GM19193 (cell line): ENCODE results near the gene KPNA4.

Experiments used
- POLR2A ChIP-seq: IDR thresholded peaks from 4 replicates; pipeline ENCODE4 v1.6.1; 2011; ENCODE audit not compliant: insufficient read depth, insufficient read length; ENCODE audit errors: extremely low read depth

Gene KPNA4

DNA sequence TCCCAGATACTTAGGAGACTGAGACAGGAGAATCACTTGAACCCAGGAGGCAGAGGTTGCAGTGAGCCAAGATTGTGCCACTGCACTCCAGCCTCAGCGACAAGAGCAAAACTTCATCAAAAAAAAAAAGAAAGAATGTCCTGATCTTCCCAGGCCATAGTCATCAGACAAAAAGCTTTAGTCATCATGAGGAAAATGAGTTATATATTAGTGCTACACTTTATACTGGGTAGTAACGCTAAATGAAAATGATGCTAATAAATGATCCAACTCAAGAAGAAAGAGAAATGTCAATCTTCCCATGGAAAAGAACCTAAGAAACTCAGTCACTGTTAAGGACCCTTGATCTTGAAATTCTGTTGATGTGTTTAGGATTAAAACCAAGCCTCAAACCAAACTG is 89.5 kb downstream of the KPNA4 start:
- no peak for TF ChIP-seq POLR2A

DNA sequence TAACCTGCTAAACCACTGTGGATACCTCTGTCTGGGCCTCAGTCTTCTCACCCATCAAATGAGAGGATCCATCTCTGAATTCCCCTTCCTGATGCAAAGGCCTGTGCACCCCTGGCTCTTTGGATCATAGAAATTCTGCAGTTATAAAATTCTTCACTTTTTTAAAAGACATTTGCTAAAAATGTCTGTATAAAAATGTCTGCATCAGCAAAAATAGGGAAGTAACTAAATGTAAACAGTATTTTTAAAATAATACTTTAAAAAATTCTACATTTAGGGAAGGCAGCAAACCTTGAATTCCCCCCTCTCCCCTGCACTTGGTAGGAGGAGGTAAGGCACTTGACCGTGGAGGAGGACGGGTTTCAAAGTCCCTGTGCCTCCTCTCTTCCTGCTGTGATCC is 90.2 kb downstream of the KPNA4 start:
- no peak for TF ChIP-seq POLR2A

DNA sequence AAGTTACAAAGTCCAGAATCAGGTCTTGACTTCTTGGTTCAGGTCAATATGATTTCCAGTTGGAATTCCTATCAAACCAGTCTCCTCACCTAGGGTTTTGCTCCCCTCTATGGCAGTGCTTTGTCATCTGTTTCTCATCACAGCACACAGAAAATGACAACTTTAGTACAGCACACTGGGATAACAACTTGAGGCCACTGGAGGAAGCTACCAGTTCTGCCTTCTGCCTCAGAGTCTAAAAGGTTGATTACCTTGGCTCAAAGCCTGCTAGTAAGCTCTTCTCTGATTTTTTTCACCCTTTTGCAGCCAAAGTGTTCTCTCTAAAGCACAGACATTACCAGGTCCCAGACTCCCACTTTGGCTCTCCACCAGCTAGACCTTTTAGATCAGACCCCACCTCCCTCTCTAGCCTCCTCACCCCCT is 90.9 kb downstream of the KPNA4 start:
- TF ChIP-seq POLR2A, result no peak

DNA sequence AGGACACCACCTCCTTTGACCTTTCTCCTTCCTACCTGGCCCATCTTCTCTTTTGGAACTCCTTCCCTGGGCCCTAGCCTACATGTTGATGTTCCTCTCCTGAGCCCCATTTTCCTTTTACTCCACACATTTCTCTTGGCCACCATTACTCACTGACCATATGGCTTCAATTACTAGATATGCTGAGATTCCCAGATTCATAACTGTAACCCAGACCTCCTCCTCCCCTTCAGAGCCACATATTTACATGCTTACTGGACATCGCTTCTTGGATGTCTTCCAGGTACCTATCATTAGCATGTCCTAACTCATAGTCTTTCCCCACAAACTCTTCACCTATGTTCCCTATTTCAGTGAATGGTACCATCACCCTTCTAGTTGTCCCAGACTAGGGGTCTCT is 91.4 kb downstream of the KPNA4 start:
- TF ChIP-seq POLR2A, result no peak

DNA sequence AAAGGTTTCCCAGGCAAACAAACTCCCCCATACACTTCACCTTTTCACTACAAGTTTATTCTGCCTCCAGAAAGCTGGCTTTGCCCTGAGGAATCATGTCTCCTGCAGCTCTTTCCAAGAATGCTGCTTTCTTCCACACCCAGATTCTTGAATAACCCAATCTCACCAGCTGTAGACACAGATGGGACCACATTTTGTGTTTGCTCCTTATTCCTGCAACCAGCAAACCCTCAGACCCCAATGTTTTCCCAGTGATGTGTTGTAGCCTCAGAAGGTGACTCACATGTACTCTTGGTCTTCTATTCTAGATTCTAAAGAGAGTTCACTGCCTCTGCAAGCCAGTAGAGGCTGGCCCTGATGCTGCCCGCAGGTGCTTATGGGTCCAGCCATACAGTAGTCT is 92.2 kb downstream of the KPNA4 start:
- TF ChIP-seq POLR2A, result no peak

DNA sequence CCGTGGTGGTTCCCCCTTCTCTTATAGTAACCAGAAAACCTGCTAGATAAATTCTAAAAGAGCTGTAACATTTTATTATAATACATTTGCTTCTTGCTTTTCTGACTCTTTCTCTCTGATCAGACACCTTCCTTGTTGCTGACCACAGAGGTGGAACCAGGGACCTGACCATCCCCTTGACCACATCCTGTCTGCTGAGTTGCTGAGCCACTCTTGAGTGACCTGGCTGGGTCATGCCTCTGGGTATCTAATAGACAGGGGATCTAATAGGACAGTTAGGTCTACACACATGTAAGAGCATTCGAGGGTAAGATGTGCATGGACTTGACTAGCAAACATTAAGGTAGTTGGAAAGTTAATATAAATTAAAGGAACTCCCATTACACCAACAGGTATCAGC is 93.0 kb downstream of the KPNA4 start:
- no peak for TF ChIP-seq POLR2A

DNA sequence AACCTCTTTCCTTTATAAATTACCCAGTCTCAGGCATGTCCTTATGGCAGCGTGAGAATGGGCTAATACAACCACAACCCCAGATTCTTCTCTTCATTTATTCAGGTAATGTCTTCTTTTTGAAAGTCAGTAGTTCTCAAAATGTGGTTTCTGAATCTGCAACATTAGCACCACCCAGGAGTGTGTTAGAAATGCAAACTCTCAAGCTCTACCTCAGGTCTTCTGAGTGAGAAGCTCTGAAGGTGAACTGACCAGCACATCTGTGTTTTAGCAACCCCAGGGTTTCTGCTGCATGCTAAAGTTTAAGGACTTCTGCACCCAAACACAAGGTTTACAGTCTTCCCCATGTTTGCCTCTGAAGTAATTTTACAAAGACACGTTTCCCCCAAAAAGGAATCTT is 93.5 kb downstream of the KPNA4 start:
- TF ChIP-seq POLR2A, result no peak

DNA sequence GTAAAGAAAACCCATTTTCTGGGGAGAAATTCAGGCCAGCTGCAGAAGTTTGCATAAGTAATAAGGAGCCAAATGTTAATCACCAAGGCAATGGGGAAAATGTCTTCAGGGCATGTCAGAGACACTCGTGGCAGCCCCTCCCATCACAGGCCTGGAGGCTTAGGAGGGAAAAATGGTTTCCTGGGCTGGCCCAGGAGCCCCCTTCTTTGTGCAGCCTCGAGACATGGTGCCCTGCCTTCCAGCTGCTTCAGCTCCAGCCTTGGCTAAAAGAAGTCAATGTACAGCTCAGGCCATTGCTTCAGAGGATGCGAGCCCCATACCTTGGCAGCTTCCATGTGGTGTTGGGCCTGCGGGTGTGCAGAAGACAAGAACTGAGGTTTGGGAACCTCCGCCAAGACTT is 95.2 kb downstream of the KPNA4 start:
- TF ChIP-seq POLR2A, result no peak

DNA sequence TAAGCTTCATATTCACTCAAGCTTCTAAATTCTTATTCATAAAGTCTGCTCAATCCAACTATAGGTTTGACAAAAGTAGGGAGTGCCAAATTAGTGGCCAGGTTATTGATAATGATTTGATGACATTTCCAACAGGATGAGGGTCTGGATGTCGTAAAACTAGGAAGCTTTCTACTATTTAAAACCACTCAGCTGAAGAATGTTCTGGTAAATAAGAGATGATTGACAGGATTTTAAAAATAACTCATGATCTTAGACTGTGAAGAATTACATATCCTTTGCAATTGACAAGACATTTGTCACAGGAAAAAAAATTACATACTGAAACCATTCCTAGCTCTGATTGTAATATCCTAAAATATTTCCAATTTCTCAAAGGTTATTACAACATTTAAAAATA is 100.4 kb downstream of the KPNA4 start:
- TF ChIP-seq POLR2A, result no peak

DNA sequence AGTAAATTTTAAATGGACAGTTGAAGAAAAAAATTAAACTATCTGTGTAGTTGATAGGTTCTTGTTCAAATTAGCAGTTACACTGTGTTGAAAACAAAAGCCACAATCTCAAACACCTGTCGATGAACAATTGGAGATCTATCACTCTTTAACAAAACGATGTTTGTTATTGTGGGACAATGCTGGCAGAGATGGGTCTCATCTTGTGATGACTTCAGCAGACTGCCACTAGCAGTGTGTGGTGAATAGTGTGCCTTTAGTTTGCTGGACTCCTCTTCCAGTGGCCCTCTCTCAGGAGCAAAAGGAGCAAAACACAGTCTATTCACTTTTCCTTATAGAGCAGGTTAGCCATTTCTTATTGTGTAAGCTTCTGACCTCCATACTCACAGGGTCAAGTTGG is 101.0 kb downstream of the KPNA4 start:
- no peak for TF ChIP-seq POLR2A

DNA sequence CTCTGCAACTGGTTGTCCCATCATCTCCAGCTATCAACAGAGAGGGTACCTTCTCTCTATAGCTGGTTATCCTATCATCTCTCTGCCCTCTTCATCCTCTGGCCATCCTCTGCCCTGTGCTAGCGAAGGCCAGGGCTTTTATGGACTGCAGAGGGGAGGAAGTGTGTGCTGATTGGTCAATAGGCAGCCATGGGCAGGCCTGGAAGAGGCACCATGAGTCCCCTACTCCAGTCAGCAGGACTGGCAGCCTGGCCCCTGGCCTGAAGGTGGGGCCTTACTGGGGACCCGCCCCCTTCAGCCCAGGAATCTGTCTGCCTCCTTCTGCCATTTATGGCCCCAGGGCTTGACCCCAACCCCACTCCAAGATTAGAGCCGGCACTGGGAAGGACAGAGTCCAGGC is 105.3 kb downstream of the KPNA4 start:
- no peak for TF ChIP-seq POLR2A

DNA sequence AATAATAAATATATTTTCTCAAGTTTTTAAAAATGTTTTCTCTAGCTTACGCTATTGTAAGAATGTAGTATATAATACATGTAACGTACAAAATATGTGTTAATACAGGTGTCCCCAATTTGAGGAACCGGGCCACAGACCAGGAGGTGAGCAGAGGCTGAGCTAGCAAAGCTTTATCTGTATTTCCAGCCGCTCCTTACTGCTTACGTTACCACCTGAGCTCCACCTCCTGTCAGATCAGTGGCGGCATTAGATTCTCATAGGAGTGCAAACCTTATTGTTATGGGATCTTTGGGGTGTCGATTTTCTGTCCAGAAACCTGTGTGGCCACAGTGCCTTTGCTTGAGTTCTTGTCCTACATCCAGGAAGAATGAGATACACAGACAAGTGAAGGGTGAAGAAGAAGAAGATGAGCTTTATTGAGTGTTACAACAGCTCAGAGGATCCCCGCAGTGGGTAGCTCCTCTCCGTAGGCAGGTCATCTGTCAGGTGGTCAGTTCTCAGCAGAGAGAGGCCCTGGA is 105.9 kb downstream of the KPNA4 start:
- no peak for TF ChIP-seq POLR2A

DNA sequence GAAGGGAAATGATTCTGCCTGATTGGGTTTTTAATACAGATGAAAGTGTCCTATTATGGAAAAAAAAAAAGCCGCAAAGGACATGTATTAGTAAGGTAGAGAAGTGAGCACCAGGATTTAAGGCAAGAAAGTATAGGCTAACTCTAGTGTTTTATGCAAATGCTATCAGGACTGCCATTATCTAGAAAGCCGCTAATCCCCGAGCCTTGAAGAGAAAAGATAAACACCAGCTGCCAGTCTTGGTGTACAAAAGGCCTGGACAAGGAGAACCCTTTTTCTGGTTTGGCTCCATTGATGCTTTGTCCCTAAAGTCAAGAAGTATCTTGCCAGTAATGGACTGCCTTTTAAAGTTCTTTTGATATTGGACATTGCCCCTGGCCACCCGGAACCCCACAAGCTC is 107.2 kb downstream of the KPNA4 start:
- TF ChIP-seq POLR2A, result no peak

DNA sequence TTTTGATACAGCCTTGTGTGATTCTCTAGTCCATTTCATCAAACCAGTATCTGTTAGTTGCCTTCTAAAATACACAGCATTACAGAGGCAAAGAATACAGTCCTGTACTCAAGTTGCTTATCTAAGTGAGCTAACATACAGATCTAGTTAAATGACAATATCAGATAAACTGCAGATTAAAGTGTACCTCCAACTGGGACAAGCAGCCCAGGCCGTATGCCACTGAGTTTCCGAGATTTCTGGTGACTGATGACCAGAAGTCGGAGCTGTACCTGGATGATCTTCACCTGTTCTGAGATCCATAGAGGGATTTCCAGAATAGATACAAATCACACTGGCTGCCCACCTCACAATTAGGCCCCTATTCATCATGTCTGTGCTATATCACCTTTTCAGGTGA is 109.5 kb downstream of the KPNA4 start:
- TF ChIP-seq POLR2A, result no peak

DNA sequence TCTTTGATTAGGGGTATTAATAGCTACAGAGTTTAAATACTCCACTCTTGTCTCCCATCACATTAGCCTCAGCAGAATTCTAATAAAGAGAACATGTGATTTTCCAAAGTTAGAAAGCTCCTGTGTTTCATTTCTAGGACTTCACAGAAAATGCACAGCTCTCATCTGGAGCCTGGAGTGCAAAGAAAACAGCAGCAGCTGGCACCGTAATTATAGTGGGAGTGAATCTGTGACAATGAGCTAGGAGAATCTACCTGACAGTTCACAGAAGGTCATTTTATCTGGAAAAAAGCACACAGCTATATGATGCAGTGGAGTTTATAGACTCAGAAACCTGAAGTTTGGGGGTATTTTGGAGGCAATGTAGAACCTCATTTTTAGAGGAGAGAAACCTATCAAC is 110.4 kb downstream of the KPNA4 start:
- TF ChIP-seq POLR2A, result no peak

DNA sequence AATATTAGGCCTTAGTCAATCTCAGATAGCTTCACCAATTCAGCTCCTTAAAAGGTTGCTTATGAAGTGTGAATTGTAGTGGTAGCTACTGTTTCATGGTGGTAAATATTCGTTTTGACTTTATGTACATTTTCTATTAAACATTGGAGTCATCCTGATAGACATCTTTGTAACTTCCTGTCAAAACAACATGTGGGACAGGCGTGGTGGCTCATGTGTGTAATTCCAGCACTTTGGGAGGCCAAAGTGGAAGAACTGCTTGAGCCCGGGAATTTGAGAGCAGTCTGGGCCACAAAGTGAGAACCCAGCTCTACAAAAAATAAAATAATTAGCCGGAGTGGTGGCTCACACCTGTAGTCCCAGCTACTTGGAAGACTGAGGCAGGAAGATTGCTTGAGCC is 113.8 kb downstream of the KPNA4 start:
- TF ChIP-seq POLR2A, result no peak

DNA sequence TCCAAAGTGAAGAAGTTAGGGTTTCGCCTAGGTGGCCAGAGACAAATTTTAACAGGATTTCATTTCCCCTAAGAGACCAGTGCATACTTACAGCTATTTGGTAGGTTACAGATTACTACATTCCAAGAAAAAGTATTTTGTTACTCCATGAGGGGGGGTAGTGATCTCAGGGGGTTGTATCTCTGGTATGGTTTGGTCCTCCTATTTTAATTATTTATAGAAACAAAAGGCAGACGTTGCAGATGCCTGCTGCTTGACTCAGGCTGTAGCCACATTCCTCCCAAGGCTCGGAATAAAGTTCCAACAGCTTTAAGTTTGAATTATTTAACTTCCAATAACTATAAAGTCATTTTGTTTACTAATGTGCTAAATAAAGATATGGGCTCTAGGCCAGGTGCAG is 114.5 kb downstream of the KPNA4 start:
- no peak for TF ChIP-seq POLR2A
